ENCODE data around the gene ALDH1A1.

The ALDH1A1 gene

DNA sequence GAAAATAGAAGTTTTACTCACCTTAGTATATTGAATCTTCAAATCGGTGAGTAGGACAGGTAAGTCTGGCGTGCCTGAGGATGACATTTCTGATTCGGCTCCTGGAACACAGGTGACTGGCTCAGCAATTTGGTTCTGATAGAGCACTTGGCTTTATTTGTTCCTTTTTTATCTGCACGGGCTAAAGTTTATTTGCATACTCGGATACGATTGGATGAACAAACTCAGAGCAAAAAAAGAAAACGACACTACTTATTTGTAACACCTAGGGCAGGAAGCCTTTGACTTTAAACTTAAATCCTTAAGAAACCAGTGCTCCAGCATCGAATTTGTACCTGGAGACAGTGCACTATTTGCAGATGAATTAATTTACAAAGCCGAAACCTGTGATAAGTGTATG lies at the start of gene ALDH1A1:
ALDH1A1 (minus strand) TSS at position 140 of the 400 bp plus-strand sequence; CDS start at position 87, 53 bp downstream.
- no peak for DNase-seq

DNA sequence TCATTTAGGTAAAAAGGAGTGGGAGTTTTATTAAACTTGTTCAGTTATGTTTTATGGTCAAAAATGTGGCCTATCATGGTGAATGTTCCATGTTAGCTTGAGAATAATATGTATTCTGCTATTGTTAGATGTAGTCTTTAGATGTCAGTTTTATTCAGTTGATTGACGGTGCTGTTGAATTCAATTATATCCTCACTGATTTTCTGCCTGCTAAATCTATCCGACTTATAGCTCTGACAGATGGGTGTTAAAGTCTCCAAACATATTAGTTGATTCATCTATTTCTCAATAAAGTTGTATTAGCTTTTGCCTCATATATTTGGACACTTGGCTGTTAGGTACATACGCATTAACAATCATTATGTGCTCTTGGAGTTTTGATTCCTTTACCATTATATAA lies 49.0 kb upstream of the ALDH1A1 start:
- DNase-seq: no peak

DNA sequence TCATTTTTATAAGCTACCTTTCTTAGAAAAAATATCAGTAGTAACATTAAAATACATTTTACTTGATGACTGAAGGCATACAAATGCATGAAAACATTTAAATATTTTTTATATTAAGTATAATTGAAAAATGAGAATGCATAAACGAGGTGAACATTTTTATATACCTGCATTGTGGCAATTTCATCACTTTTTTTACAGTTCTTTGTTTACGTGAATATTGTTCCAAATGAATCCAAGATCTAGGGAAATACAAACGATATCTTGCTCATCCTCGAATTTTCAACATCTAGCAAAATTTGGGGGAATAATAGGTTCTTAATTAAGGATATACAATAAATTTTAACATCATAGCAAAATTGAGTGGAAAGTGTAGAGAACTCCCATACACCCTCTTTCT lies 45.5 kb upstream of the ALDH1A1 start:
- DNase-seq: no peak

DNA sequence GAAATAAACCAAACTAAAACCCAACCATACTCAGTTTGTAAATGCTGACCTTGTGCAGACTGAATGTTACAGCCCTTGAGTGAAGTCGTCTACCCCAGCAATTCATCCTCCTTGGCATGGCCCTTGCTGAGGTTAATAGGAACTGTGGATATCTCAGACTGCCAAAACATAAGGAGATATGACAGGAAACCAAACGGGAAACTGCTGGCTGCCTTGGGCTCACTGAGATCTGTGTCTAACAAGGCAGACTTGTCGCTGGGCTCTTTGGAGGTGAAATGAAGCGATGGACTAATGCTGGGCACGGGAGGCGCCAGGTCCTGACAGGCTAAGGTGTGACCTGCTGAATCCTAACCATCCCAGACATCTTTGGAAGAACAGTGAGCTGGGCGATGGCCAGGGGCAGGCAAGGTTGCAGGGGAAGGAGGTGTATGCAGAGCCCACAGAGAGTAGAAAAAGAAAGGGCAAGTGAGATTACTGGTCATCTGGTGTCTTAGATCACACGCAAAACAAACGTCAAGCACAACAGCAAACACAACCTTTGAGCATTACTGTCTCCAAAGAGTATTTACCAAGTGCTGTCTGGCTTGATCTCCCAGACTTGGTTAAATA lies 44.6 kb upstream of the ALDH1A1 start:
- DNase-seq: no peak

DNA sequence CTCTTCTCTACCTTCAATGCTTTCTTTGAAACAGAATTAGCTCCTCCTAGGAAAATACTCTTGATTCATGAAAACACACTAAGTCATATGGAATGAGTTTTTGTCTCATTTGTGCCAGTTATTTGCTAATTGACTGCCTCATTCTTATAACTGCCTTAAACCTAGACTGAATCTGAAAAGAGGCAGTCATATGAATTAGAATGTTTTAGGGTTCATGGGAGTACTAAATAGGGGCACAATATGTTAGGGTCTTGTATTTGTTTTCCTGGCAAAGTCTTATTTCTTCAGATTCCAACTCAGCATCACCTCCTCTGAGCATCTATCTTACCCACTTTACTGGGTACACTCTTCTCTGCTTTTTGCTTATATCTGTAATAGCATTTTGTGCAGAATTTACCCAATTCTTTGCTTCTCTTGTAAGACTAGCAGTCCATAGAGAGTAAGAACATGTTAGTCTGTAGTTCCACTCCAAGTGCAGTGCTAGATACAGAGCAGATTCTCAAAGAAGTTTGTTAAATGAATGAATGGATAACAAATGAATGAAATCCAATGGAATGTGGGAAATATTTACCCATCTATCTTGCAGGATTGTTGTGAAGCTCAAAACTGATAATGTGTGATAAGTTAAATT lies 43.9 kb upstream of the ALDH1A1 start:
- DNase-seq: no peak

DNA sequence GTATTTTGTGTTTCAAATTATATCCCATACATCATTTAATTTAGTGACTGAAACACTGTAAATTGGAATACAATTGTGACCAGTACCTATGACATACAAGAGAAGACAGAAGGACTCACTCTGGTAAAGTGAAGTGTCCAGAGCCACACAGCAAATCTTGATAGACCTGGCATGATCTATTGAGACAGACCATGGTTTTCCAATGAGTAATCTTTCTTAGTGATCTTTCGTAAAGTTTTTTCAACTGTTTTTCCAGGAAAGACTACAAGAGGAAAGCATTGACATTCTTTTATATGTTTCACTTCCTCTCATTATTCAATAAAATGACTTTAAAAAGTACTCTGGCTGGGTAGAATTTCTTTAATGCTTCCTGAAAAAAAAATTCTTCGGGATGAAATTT lies 43.3 kb upstream of the ALDH1A1 start:
- DNase-seq: no peak

DNA sequence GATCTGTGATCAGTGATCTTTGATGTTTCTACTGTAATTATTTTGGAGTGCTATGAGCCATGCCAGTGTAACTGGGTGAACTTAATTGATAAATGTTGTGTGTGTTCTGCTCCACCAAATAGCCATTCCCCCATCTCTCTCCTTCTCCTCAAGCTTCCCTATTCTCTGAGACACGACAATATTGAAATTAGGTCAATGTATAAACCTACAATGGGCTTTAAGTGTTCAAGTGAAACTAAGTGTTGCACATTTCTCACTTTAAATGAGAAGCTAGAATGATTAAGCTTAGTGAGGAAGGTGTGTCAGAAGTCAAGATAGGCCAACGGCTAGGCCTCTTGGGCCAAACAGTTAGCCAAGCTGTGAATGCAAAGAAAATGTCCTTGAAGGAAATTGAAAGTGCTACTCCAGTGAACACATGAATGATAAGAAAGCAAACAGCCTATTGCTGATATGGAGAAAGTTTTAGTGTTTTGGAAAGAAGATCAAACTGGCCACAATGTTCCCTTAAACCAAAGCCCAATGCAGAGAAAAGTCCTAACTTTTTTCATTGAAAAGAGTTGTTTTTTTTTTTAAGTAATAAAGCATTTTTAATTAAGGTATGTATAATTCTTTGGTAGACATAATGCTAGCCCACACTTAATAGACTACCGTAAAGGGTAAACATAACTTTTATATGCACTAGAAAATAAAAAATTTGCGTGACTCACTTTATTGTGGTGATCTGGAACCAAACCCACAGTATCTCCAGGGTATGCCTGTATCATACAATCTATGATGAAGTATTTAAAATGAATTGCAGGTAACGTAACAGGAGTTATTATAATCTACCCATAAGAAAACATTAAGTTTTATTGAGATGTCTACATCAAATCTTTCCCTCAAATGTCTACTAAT lies 42.5 kb upstream of the ALDH1A1 start:
- DNase-seq: no peak

DNA sequence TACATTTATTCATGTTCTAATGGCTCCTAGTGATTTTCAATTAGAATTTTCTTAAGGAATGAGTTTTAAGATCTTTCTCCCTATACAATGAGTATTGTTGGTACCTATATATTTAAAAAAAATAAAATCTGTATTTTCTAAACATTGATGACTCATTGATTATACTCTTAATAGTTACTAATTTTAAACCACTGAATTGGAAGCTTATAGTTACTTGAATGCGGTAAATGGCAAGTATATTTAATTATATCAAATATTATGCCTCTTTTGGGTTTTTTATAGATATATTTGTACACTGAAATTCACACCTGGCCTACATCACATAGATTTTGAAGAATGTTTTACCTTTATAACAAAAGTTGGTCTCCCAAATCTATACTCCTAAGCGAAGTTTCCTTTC lies 38.9 kb upstream of the ALDH1A1 start:
- DNase-seq: no peak

DNA sequence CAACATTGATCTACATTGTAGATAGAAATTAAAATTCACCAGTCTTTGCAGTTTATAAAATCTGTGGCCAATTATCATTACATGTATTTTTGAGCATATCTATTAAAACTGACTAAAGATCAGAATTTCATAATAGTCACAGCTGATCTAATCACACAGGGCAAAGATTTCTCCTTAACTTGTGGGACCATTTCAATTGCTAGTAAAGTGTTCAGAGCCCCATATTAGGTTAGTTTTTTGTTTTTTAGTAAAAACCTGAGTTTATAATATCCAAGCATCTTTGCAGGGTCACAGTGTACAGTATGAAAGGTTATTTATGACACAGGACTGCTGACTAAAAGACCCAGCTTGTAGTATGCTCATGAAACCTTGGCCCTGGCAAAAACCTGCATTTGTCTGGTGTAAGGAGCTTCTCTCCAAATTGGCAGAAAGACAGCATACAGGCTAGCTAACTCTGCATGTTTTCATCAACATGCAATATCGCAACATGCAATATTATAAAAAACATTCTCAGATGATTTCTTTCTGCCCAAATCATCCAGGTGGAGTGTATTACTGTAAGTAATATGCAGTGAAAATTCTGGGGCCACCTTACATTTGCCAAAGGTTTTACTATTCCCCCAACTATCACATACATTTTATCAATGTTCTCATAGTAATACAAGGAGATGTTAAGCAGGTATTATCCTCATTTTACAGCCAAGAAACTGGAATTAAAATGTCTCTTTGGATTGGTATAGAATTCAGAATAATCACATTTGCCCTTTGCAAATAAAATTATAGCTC lies 37.7 kb upstream of the ALDH1A1 start:
- DNase-seq: no peak

DNA sequence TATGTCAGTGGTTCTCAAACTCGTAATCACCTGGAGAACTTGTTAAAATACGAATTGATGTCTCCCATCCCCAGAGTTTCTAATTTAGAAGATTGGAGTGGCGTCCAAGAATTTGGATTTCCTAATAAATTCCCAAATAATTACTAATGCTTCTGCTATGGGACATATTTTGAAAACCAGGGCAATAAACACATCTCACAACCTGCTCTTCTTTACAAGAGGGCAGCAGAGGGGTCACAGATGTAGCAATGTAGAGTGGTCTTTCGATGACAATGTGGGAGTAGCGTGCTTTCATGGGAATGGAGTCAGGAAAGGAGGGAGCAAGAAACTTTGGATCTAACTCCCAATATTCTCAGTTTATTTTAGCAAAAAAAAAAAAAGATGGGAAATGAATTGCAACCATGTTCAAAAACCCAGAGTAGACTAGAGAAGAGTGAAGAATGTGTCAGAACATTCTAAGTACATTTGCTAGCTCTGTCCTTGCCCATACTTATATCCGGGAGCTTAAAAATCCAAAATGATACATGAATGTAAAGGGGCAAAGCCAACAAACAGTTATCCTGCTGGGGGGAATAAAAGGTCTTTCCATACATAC lies 33.8 kb upstream of the ALDH1A1 start:
- DNase-seq: no peak

DNA sequence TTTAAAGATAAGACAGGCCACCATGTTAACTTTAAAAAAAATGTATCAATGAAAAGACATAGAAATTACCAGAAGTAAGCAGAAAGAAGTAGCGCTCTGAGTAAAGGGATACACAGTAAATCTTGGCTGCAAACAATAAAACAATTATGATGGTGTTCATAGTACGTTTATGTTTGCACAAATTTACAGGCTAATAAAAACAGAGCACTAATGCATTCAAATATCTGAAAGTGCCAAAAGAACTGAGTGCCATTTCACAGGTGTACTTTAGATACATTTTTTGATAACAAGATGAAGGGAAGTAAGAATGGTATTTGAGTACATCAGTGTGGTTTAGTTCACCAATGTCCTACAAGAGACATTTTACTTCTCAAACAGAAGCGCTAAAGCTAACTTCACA lies 32.9 kb upstream of the ALDH1A1 start:
- DNase-seq: no peak

DNA sequence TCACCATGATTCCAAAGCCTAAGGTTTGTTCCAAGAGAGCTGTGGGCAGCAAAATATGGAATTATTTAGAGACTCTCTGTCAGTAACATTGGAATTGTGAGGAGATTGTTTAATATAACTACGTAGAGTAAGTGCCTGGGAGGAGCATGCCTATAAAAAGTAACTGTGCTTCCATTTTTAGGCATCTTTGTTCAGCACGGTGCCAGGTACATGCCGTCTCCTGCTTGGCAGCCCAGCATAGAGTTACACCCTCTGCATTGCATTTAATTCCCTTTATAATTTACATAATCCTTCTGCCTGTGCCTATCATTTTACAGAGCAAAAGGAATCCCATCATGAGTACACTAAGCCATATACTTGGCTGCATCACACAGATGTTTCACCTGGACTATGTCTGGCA lies 32.1 kb upstream of the ALDH1A1 start:
- DNase-seq: no peak

DNA sequence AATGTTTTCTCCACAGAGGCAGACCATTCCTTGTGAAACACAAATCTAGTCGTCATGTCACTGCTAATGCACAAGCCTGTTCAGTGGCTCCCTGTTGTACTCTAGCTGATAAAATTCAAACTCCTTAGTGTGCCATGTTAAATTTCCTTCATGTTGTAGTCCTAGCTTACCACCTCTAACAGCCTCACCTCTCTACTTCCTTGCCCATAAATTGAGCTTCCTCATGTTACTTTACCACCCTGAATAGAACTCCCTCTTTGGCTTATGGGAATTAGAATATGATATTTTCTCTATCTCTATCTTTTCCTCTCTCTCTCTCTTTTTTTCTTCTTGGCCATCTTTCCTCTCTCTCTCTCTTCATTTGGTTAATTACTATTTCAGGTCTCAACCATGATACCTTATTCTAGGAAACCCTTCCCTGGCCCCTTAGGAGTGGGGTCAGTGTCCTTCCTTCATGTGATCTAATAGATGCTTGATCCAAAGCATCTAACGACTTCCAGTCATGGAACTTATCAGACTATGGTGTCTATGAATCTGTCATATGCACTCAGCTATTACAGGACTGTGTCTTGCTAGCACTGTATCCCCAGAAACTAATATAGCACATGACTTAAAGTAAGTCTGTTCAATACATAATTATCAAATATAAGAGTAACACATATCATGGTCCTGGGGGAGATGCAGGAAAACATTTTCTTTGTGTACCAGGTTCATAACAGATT lies 31.5 kb upstream of the ALDH1A1 start:
- no peak for DNase-seq

DNA sequence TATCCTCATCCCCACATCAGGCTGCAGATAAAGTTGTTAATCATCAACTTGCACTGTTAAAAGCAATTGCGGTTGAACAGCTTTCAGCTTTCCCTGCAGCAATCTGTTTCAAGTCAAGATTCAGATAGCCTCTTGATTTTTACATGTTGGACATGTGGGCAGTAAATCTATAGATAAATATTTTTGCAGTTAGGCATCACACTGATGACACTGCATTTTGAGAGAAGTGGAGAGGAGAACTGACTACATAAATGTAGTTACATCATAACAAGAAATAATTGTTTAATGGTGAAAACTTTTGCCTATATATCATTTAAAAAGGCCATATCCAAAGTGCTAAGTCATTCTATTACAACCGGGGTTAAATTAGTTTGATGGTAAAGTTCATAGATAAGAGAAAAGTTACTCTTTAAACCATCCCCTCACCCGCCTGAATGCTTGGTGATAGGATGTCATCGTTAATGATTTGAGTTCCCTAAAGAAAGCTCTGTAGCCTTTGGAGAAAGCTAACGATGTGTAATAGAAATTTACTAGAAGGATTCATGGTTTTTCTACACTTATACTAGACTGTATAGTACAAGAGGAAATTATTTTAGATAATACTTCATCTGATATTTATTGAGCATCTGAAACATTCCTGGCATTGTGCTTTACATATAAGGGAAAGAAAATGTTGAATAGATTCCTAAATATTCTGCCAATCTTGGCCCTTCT lies 30.8 kb upstream of the ALDH1A1 start:
- no peak for DNase-seq

DNA sequence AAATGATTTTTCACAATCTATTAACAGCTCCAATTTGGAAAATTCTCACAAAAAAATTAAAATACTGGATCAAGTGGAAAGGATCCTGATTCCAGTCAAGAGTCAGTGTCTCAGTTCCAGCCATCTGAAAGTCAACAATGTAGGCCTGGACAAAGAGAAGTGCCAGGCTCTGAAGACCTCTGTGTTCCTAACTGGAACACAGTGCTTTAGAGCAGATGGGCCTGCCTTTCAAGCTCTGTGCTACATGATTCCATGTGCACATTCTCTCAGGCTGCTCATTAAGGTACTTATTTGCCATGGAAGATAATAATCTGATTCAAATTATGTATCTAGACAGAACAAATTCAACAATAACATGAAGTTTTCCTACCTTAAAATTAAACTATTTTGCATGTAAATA lies 30.2 kb upstream of the ALDH1A1 start:
- no peak for DNase-seq

DNA sequence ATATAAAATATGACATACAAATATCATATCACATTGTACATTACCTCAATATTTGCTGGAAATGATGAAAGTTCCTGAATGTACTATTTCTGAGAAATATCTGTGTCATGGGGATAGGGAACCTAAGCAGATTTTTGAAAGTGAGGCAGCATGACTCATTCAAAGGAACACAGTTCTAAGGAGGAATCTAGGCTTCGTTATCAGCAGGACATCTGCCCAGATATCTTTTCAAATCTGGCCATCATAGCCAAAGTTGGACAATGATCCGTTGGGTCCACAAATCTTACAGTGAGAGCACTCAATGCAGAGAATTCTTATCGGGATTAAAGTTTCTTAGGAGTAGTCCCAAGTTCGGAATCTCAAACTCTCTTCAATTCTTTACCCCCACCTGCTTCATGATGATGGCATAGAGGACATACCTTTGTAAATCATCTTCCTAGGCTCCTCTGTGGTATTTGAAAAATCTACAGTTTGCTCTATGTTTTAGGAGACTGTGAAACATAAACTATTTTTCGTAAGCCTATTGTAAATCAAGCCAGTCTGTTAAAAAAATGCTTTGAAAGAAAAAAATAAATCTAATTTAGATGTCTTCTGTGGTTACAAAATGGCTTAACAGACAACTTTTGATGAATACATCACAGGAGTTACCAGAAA lies 29.4 kb upstream of the ALDH1A1 start:
- DNase-seq: no peak

DNA sequence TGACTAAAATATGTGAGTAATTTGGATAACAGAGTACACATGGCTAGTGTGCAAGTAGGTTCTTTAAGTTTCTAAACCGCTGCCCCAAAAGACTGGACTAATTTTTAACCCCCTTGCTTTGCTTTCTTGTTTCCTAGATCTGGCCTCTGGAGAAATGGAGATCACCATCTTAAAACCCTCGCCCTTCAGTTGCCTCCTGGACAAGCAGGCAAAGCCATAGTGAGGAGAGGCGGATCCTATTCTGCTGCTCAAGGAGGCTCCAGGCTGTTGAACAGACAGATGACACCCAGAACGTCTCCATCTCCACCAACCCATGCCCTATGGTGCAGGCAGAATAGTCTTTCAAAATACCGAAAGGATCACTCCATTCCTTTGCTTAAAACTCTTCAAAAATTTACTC lies 28.6 kb upstream of the ALDH1A1 start:
- DNase-seq: no peak

DNA sequence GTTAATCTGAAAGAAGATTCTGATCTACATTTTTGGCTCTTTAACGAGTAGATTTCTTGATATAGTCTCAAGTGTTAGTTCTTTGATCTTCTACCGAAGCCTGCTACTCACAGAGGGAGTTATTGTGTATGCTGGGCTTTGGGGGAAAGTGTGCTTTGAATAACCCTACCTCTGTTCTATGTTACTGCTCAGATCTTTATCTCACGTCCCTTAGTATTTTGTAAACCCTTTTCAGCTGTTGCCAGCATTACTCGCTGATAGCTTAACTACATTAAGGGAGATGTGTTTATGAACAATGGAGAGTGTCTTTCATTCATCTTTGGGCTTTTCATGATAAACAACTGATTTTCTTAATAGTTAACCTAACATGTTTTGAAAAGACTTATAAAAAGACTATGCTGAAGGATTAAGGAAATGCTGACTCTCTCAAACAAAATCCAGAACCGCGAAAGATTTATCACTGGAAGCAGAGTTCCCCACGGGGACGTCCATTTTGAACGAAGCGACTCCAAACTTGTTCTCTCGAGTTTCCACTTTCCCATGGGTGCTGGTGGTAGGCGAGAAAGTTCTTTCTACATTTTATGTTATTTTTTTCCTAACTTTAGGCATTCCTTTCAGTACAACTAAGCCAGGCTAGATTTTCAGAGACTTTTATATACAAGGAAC lies 27.9 kb upstream of the ALDH1A1 start:
- no peak for DNase-seq

DNA sequence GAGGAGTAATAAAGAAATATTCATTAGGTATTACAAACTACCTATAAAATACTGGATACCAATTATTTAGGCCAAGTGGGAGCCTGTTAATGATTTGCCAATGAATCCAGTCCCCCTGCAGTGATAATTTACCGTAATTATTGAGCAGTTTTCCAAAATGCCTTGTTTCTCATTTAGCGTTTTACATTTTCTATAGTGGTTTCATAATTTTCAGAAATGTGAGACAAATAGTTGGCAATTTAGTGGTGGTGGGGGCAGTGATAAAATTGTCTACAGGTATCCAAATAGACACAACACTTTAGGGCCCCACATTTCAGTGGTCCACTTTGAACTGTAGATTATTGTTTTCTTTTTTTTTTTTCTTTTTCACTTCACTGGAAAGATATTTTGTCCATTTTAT lies 27.3 kb upstream of the ALDH1A1 start:
- no peak for DNase-seq

DNA sequence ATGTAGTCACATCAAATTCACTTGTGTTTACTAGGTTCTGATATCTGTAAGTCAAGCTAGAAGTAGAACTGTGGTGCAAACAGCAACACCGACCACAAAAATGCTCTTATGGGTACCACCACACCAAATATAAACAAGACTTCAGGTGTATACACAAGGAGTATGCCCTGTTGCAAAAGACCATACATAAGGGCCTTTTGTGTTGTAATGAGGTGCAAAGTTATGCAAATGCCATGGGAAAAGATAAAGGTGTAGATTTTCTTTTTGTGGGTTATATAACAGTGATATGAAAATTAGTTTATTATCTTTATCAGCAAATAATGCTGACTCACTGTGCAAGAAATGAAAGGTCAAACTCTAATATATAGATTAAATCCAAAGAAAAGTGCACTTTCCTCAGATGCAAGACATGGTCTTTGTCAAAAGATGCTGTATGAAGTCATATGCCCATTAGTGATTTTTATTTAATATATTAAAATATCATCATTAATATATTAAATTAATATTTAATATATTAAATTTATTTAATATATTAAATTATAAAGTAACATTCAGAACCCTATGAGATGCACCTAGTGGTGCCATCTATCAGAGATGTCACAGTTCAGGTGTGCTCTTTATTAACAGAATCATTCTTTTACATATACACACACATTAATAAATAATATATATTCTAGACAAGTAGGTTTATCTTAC lies 26.7 kb upstream of the ALDH1A1 start:
- DNase-seq: no peak

Measured in activated naive CD4-positive, alpha-beta T cell (primary cell).